Tibial nerve (tissue), 4 donors: Measurements from ENCODE around the gene DPP7. TPM values are rescaled to one million over a fixed set of nuclear protein-coding genes. Genes with fewer than 3 reads are reported as not detected.
"Not testable (repeated sequence)": the region's sequence is repeated elsewhere in the genome, so short reads cannot be mapped to it uniquely, and the experiment has no call there.

Source experiments
- DNase-seq, 2 donors: peaks; one replicate each; pipeline ENCODE4 v3.0.0-alpha.2; 2019; ENCODE audit warnings: low spot score in 2 of 2
- H3K27ac ChIP-seq, 4 donors: fragments of 200-600 bp; sonication (generic) in 3 of 4; one replicate each; pipeline ENCODE4 v1.5.1; 2017 to 2019; ENCODE audit warnings: mild to moderate bottlenecking in 1 of 4
- H3K27me3 ChIP-seq, 2 donors: fragments of 200-600 bp; sonication (generic) in 1 of 2; one replicate each; pipeline versions ENCODE4 v1.5.1 to v1.6.0; 2017 to 2019
- H3K36me3 ChIP-seq, 3 donors: fragments of 200-600 bp; sonication (generic); one replicate each; pipeline ENCODE4 v1.5.1; 2018 to 2019
- H3K4me1 ChIP-seq, 4 donors: fragments of 200-600 bp; sonication (generic) in 3 of 4; one replicate each; pipeline ENCODE4 v1.5.1; 2017 to 2019
- H3K4me3 ChIP-seq, 4 donors: fragments of 200-600 bp; sonication (generic) in 3 of 4; one replicate each; pipeline ENCODE4 v1.5.1; 2017 to 2019; ENCODE audit warnings: mild to moderate bottlenecking in 1 of 4, moderate library complexity in 1 of 4
- H3K9me3 ChIP-seq, 4 donors: fragments of 200-600 bp; sonication (generic) in 3 of 4; one replicate each; pipeline ENCODE4 v1.5.1; 2017 to 2019
- CTCF ChIP-seq, 5 experiments: fragments of 200-600 bp in 3 of 5; fragments of 450-650 bp in 2 of 5; sonication (generic) in 3 of 5; IDR thresholded peaks; one replicate each; pipeline ENCODE4 v1.5.1; 2016 to 2019; ENCODE audit warnings: antibody characterized with exemption in 5 of 5, mild to moderate bottlenecking in 3 of 5, moderate library complexity in 2 of 5
- EP300 ChIP-seq, 2 donors: sonication (generic); formaldehyde crosslinking; IDR thresholded peaks; one replicate each; pipeline ENCODE4 v1.6.1; 2017; ENCODE audit warnings: antibody characterized with exemption in 2 of 2, mild to moderate bottlenecking in 1 of 2
- POLR2A ChIP-seq, 2 donors: fragments of 450-650 bp; IDR thresholded peaks; one replicate each; pipeline ENCODE4 v1.6.1; 2017; ENCODE audit warnings: antibody characterized with exemption in 2 of 2, mild to moderate bottlenecking in 2 of 2, moderate library complexity in 2 of 2
- WGBS, 2 donors: methylation state at CpG; one replicate each; pipeline ENCODE4 v1.1.5; 2018; 5-methylcytosine and 5-hydroxymethylcytosine counted together
- total RNA-seq, 4 donors: library from RNA; depleted of rRNA; stranded (reverse); fragments of >200 nt; gene quantifications; one replicate each; pipeline ENCODE4 v1.1.0, GENCODE V29; 2016

Gene DPP7
- total RNA-seq, 4 donors from 2014 or later: 74.7 to 272 (median 145) TPM

GRCh38 chr9:137123468-137123837, 8.9 kb upstream of the DPP7 start:
- 76 to 79% methylated on average over 5 of the region's 5 CpGs for WGBS, 2 donors

GRCh38 chr9:137122796-137123467, 8.4 kb upstream of the DPP7 start:
- WGBS, 2 donors: 87% methylated on average over 16 of the region's 16 CpGs
- not testable (repeated sequence) for DNase-seq, H3K27me3 ChIP-seq

More at GRCh38 chr9:137123468-137123837, 8.9 kb upstream of the DPP7 start:
- H3K4me1 ChIP-seq: peaks cover 0 to 19% (median 7%) of the 10 kb centered on the region in 4 donors
- H3K36me3 ChIP-seq: no peaks in the 10 kb centered on the region
- no peak overlapping the region for H3K4me3 ChIP-seq
- H3K27me3 ChIP-seq: no peaks in the 10 kb centered on the region
- no peaks in the 10 kb centered on the region for H3K9me3 ChIP-seq
- TF ChIP-seq EP300 (IDR thresholded peaks at IDR 0.05): no peak
- no peak for TF ChIP-seq CTCF (IDR thresholded peaks at IDR 0.05)
- DNase-seq: no peak
- H3K27ac ChIP-seq: no peak overlapping the region

GRCh38 chr9:137121927-137122795, 7.6 kb upstream of the DPP7 start:
- H3K4me3 ChIP-seq, H3K36me3 ChIP-seq, H3K4me1 ChIP-seq, DNase-seq, H3K9me3 ChIP-seq, H3K27ac ChIP-seq, H3K27me3 ChIP-seq: not testable (repeated sequence)
- 66 to 74% methylated on average over 18 to 19 of the region's 25 CpGs for WGBS, 2 donors

More at GRCh38 chr9:137122796-137123467, 8.4 kb upstream of the DPP7 start:
- H3K36me3 ChIP-seq, H3K4me3 ChIP-seq, H3K27ac ChIP-seq, H3K9me3 ChIP-seq: not testable (repeated sequence)
- peaks cover 0 to 14% (median 5%) of the 10 kb centered on the region in 4 donors for H3K4me1 ChIP-seq

- not testable (repeated sequence) for H3K9me3 ChIP-seq, H3K27ac ChIP-seq, H3K4me3 ChIP-seq, H3K27me3 ChIP-seq, DNase-seq, H3K36me3 ChIP-seq
- WGBS, 2 donors: 81 to 88% methylated on average over 12 of the region's 12 CpGs
- H3K4me1 ChIP-seq: peaks cover 0 to 19% (median 6%) of the 10 kb centered on the region in 4 donors
Measured at GRCh38 chr9:137118092-137118603, 3.6 kb upstream of the DPP7 start.

- WGBS, 2 donors: 73 to 76% methylated on average over 9 to 15 of the region's 15 CpGs
- Histone ChIP-seq H3K27me3 (no peaks in the 10 kb centered on the region), H3K4me3 (no peak overlapping the region), H3K9me3 (no peaks in the 10 kb centered on the region), H3K27ac (no peak overlapping the region), H3K36me3 (peaks cover 0 to 12% (median 4%) of the 10 kb centered on the region in 3 donors), H3K4me1 (peaks cover 0 to 19% (median 6%) of the 10 kb centered on the region in 4 donors)
- TF ChIP-seq CTCF (IDR thresholded peaks at IDR 0.05) (no peak), POLR2A (IDR thresholded peaks at IDR 0.05) (no peak), EP300 (IDR thresholded peaks at IDR 0.05) (no peak)
- no peak for DNase-seq
Measured at GRCh38 chr9:137117269-137117731, 2.8 kb upstream of the DPP7 start.

GRCh38 chr9:137116728-137117127, 2.2 kb upstream of the DPP7 start:
- H3K27me3 ChIP-seq: no peaks in the 10 kb centered on the region
- no peak overlapping the region for H3K27ac ChIP-seq
- peaks cover 0 to 19% (median 6%) of the 10 kb centered on the region in 4 donors for H3K4me1 ChIP-seq
- WGBS, 2 donors: 46 to 61% methylated on average over 17 of the region's 17 CpGs
- H3K36me3 ChIP-seq: peaks cover 0 to 17% (median 6%) of the 10 kb centered on the region in 3 donors
- H3K4me3 ChIP-seq: no peak overlapping the region
- no peak for DNase-seq
- H3K9me3 ChIP-seq: no peaks in the 10 kb centered on the region
- no peak for TF ChIP-seq POLR2A (IDR thresholded peaks at IDR 0.05)
- no peak for TF ChIP-seq CTCF (IDR thresholded peaks at IDR 0.05)
- no peak for TF ChIP-seq EP300 (IDR thresholded peaks at IDR 0.05)
